Peyer's patch (tissue), 4 donors: Measurements from ENCODE around the gene PRKAR1B.

Source experiments
- CTCF ChIP-seq, 6 experiments: fragments of 450-650 bp in 4 of 6; fragments of 200-600 bp in 2 of 6; sonication (generic) in 1 of 6; IDR thresholded peaks; one replicate each; pipeline ENCODE4 v1.5.1; 2017 to 2019; ENCODE audit warnings: antibody characterized with exemption in 6 of 6, mild to moderate bottlenecking in 3 of 6, moderate library complexity in 1 of 6
- POLR2A ChIP-seq, 2 donors: fragments of 450-650 bp; IDR thresholded peaks; one replicate each; pipeline ENCODE4 v1.5.1; 2017; ENCODE audit warnings: antibody characterized with exemption in 2 of 2, mild to moderate bottlenecking in 2 of 2, moderate library complexity in 2 of 2

GRCh38 chr7:739455-739982, 12.4 kb upstream of the PRKAR1B start:
- TF ChIP-seq CTCF (IDR thresholded peaks at IDR 0.05) (no peak), POLR2A (IDR thresholded peaks at IDR 0.05) (no peak)
